Stimulated activated CD8-positive, alpha-beta memory T cell treated with anti-CD3 and anti-CD28 coated beads, Interleukin-12 subunit alpha, Interleukin-12 subunit beta, amount 100 ng/mL, for 24 hours (primary cell): ENCODE results near the gene POP5.

Experiments
- DNase-seq: peaks from one replicate; pipeline ENCODE4 v3.0.0-alpha.2; 2020; ENCODE audit errors: extremely low read depth

The POP5 gene

GRCh38 chr12:120588948-120589930 is 8.0 kb upstream of the POP5 start:
- no peak for DNase-seq

GRCh38 chr12:120588371-120588770 is 7.2 kb upstream of the POP5 start:
- no peak for DNase-seq

- DNase-seq, result no peak
Observed at GRCh38 chr12:120586860-120587259, 5.7 kb upstream of the POP5 start.

DNA sequence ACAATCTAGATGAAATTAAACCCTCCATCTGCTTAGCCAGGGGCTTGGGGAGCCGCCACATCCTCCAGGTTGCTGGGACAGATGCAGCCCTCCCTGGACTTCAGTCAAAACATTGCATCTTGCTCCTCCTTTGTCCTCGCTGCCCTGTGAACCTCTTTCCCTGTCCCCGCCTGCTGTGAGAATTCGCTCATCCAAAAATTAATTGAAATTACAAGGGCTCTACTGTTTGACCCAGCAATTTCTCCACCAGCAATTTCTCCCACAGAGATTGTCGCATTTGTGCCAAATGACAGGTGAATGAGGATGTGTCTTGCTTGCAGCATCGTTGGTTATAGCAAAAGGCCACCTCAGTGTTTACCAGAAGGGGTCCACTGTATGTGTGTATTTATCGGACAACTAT is 5.0 kb upstream of the POP5 start:
- no peak for DNase-seq

GRCh38 chr12:120584343-120585149 is 3.3 kb upstream of the POP5 start:
- DNase-seq, result no peak

GRCh38 chr12:120583478-120584030 is 2.4 kb upstream of the POP5 start:
- DNase-seq, result peak; percentile 58

DNA sequence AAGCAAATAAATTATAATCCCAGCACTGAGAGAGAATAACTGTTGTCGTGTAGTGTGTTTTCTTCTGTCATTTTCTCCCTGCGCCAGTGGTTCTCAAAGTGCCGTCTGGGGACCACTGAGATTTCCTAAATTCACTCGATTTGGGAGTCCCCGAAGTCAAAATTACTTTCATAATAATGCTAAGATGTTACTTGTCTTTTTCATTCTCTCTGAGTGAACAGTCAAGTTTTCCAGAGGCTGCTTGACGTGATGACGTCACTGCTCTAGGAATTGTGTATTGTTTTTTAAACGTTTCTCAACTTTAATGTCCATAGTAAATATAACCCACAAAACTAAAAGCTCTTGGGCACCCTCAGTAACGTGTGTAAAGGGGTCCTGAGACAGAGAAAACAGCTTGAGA is 796 bp upstream of the POP5 start:
- DNase-seq, result no peak

DNA sequence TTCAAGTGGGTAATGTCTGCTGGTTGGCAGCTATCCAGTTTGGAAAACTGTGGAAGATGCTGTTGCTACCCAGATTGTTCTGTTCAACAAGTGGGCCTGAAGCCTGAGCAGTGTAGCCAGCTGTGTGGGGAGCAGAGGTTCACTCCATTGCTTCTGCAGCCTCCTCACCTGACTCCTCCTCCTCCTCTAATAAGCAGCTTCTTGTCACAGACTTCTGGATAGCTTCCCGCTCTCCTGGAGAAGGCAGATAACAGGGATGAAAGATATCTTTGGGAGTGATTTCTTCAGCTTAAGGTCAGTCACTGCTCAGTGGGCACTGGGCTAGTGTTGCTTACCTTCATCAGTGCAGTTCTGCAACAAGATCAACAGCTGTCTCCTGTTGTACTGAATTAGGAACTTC is 2.0 kb downstream of the POP5 start:
- no peak for DNase-seq

- DNase-seq, result no peak
Observed at GRCh38 chr12:120574106-120574505, 7.1 kb downstream of the POP5 start.

DNA sequence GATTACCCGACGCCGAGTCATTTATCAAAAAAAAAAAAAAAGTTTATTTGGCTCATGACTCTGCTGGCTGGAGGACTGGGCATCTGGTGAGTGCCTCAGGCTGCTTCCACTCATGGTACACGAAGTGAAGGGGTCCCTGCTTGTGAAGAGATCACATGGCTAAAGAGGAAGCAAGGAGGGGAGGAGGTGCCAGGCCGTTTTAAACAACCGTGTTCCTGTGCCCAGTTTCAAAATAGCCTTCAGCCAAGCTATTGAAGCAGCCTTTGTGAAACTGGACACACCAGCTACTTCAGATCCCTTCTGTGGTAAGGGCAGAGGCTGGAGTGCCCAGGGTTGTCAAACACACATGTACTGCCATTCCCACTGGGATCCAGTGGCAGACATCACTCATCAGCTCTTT is 7.6 kb downstream of the POP5 start:
- no peak for DNase-seq

GRCh38 chr12:120571299-120571698 is 9.9 kb downstream of the POP5 start:
- no peak for DNase-seq

DNA sequence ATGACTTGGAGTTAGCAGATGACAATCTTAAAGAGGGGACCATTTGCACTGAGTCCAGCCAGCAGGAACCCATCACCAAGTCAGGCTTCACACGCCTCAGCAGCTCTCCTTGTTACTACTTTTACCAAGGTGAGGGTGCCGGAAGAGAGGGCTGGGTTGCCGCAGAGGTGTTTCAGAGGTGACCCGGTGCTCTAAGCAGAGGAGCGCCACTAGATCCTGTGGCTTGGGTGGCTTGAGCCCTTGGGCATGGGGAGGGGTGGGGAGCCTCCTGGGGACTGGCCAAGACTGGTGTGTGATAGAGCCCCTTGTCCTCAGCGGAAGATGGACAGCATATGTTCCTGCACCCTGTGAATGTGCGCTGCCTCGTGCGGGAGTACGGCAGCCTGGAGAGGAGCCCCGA is 17.7 kb downstream of the POP5 start:
- no peak for DNase-seq

- no peak for DNase-seq
Observed at GRCh38 chr12:120562906-120563305, 18.3 kb downstream of the POP5 start.

- no peak for DNase-seq
Observed at GRCh38 chr12:120557589-120557988, 23.6 kb downstream of the POP5 start.

DNA sequence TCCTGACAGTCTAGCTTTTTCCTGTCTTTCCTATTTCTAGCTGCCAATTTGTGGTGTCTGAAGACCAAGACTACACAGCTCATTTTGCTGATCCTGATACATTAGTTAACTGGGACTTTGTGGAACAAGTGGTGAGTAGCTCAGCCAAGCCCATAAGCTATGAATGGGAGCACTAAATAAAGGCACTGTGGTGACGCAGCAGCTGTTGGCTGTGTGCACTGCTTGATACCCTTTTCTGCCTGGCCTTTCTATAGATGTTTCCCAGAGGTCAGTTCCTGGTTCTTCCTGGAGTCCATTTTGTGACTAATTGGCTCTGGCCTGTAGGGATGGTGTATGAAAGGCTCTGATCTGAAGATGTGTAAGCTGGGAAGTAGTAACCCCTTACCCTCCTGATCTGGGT is 26.5 kb downstream of the POP5 start:
- DNase-seq, result no peak

GRCh38 chr12:120546050-120546386 is 35.2 kb downstream of the POP5 start:
- DNase-seq, result no peak

DNA sequence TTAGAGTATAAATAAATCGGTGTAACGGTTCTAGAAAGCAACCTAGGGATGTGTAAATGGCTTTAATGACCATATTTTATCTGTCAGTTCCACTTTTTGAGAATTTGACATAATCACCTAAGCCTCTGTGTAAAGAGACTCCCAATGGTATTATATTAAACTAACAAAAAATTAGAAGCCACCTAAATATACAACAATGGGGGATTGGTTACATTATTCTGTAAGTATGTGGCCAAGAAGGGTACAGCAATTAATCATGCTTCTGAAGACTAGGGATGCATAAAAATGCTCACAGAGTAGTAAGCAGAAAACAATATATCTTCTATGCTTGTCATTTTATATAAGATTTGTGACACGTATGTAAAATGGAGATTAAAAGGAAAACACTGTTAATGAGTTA is 36.5 kb downstream of the POP5 start:
- DNase-seq, result no peak

- no peak for DNase-seq
Observed at GRCh38 chr12:120542166-120542565, 39.0 kb downstream of the POP5 start.

DNA sequence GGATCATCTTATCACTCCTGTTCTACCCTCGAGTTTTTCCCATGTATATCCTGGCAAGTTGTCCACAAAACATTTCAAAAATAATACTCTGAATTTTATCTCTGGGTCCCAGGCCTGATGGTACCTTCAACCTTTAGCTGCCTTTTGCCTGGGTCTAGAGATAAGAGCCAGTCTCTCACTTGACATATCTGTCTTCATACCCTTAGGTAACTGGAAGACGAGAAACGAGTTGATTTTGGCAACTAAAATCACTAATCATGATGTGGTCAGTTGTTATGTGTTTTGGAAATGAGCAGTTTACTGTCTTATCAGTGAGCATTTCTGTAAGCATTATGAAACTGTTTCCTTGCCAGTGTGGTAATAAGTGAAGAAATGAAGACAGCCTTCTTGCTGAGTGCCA is 40.8 kb downstream of the POP5 start:
- no peak for DNase-seq

DNA sequence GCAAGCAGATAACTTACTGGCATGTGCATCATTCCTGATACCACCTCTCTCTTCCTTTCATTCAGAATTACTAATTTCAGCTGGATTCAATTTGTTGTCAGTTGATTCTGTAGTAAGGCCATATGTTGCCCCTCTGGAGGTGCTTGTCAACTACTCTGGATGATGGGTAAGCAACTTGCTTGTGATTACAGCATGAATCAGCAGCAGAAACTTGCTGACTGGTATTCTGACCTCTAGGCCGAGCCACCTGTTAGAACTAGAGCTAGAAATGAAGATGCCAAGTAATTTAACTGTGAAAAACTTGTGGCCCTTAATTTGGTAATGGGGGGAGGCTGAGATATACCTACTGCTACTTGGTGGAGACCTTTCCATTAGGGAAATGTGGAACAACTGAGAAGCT is 41.9 kb downstream of the POP5 start:
- DNase-seq, result no peak

GRCh38 chr12:120538281-120539156 is 42.7 kb downstream of the POP5 start:
- no peak for DNase-seq

- no peak for DNase-seq
Observed at GRCh38 chr12:120537856-120538220, 43.4 kb downstream of the POP5 start.
